K562 (cell line): ENCODE data around the gene ITPR1. TPM values are rescaled to one million over a fixed set of nuclear protein-coding genes. Genes with fewer than 3 reads are reported as not detected.

Experiments
- MAZ ChIP-seq, 2 experiments: fragments of 450-650 bp in 1 of 2; sonication (generic) in 1 of 2; formaldehyde crosslinking; IDR thresholded peaks in 1 of 2; conservative IDR thresholded peaks in 1 of 2; 2 replicates each; pipeline versions ENCODE4 v1.4.0 to v1.5.0; 2020; ENCODE audit warnings: mild to moderate bottlenecking in 1 of 2, missing genetic modification reagents in 1 of 2
- ZNF436 ChIP-seq: fragments of 250-450, 450-650 bp; sonication (Bioruptor Pico); formaldehyde crosslinking; IDR thresholded peaks from 2 replicates; pipeline ENCODE4 v1.7.0; 2020; ENCODE audit warnings: mild to moderate bottlenecking
- polyA plus RNA-seq, 8 experiments: library from polyadenylated mRNA; depleted of rRNA in 4 of 8; stranded (reverse) in 5 of 8; unstranded in 3 of 8; fragments of >200 nt; fragmentation: Nextera tagmentation in 2 of 8; fragmentation: Illumina TruSeq in 1 of 8; extraction: Ambion mirVana in 2 of 8; extraction: Trizol in 1 of 8; gene quantifications; 2 replicates each; pipeline versions ENCODE4 v1.2.1 to v1.2.3, GENCODE V29; 2011 to 2014; ENCODE audit warnings: inconsistent platforms in 1 of 8, missing spikeins in 1 of 8
- total RNA-seq, 7 experiments: library from RNA; depleted of rRNA in 6 of 7; stranded (reverse); fragments of >200 nt in 6 of 7; fragmentation: Illumina TruSeq in 2 of 7; extraction: Trizol in 2 of 7; gene quantifications; 2 replicates each; pipeline versions ENCODE4 v1.2.1 to v1.2.3, GENCODE V29; 2011 to 2021; ENCODE audit warnings: low replicate concordance in 1 of 7
- TF ChIP-seq, protein P1 (sequence below): fragments of 250-450 bp; sonication (Bioruptor Pico); IDR thresholded peaks from 2 replicates; pipeline ENCODE4 v1.5.0; 2022; ENCODE audit warnings: mild to moderate bottlenecking
- TF ChIP-seq, protein P2 (sequence below): sonication (generic); formaldehyde crosslinking; IDR thresholded peaks from 2 replicates; pipeline ENCODE4 v1.8.1; 2023; ENCODE audit warnings: mild to moderate bottlenecking, missing genetic modification reagents

Gene ITPR1
- total and polyA plus RNA-seq, 9 of the 15 experiments (the other 6 are each of a cell fraction or from before 2014, with no cell fraction given) = 22.4 to 40.0 (median 27.4) TPM

DNA sequence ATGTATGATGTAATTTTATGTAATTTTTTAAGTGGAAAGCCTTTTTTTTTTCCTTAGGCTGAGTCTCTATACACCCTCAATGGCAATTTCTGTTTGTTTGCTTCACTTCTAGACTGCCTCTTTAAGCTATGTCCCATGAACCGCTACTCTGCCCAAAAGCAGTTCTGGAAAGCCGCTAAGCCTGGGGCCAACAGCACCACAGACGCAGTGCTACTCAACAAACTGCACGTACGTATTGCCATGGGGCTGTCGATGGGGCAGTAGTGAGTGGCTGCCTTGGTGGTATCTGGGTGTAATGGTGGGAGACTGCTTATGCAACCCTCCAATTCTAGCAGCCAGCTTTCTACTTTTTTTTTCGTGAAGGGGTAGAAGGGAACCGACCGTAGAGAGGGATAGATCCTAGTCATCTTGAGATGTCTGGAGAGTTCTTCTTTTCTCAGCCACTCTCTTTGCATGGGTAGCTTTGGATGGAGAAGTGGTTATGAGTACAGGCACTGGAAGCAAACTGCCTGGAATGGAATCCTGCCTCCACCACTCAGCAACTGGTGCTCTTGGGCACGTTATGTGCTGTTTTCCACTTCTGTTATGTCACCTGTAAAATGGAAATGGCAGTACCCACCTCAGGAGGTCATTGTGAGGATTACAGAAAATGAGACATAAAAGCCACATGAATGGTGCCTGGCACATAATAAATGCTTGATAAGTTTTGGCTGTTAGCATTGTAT lies 134.7 kb downstream of the ITPR1 start (continued):
- TF ChIP-seq, protein P1, sequence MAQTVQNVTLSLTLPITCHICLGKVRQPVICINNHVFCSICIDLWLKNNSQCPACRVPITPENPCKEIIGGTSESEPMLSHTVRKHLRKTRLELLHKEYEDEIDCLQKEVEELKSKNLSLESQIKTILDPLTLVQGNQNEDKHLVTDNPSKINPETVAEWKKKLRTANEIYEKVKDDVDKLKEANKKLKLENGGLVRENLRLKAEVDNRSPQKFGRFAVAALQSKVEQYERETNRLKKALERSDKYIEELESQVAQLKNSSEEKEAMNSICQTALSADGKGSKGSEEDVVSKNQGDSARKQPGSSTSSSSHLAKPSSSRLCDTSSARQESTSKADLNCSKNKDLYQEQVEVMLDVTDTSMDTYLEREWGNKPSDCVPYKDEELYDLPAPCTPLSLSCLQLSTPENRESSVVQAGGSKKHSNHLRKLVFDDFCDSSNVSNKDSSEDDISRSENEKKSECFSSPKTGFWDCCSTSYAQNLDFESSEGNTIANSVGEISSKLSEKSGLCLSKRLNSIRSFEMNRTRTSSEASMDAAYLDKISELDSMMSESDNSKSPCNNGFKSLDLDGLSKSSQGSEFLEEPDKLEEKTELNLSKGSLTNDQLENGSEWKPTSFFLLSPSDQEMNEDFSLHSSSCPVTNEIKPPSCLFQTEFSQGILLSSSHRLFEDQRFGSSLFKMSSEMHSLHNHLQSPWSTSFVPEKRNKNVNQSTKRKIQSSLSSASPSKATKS (CRISPR knock-in tag) = no peak
- TF ChIP-seq MAZ (CRISPR knock-in tag; conservative IDR thresholded peaks at IDR 0.05 in 1 of 2, IDR thresholded peaks at IDR 0.05 in 1 of 2) = no peak
- TF ChIP-seq ZNF436 (CRISPR knock-in tag) = no peak
- TF ChIP-seq, protein P2, sequence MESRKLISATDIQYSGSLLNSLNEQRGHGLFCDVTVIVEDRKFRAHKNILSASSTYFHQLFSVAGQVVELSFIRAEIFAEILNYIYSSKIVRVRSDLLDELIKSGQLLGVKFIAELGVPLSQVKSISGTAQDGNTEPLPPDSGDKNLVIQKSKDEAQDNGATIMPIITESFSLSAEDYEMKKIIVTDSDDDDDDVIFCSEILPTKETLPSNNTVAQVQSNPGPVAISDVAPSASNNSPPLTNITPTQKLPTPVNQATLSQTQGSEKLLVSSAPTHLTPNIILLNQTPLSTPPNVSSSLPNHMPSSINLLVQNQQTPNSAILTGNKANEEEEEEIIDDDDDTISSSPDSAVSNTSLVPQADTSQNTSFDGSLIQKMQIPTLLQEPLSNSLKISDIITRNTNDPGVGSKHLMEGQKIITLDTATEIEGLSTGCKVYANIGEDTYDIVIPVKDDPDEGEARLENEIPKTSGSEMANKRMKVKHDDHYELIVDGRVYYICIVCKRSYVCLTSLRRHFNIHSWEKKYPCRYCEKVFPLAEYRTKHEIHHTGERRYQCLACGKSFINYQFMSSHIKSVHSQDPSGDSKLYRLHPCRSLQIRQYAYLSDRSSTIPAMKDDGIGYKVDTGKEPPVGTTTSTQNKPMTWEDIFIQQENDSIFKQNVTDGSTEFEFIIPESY (CRISPR knock-in tag) = peak; percentile 69; the same call in 1 of the 2 replicates
